Parathyroid adenoma (tissue), 2 donors: ENCODE results near the gene FUS.
"Not testable (repeated sequence)": the region's sequence is repeated elsewhere in the genome, so short reads cannot be mapped to it uniquely, and the experiment has no call there.

Experiments
- H2AFZ ChIP-seq: fragments of 300-600 bp; sonication (generic); one replicate; pipeline ENCODE4 v1.7.0; 2017; ENCODE audit warnings: antibody characterized with exemption, mild to moderate bottlenecking
- H3K27ac ChIP-seq: fragments of 300-600 bp; sonication (generic); one replicate; pipeline ENCODE4 v1.7.0; 2017
- H3K27me3 ChIP-seq: fragments of 300-600 bp; sonication (generic); one replicate; pipeline ENCODE4 v1.7.0; 2017; ENCODE audit warnings: low read length; ENCODE audit not compliant: control insufficient read depth, insufficient read depth
- H3K36me3 ChIP-seq: fragments of 300-600 bp; sonication (generic); one replicate; pipeline ENCODE4 v1.7.0; 2017; ENCODE audit warnings: low read length; ENCODE audit not compliant: control insufficient read depth, insufficient read depth
- H3K4me1 ChIP-seq: fragments of 300-600 bp; sonication (generic); one replicate; pipeline ENCODE4 v1.7.0; 2017; ENCODE audit warnings: control low read depth
- H3K4me2 ChIP-seq: fragments of 300-600 bp; sonication (generic); one replicate; pipeline ENCODE4 v1.7.0; 2017; ENCODE audit warnings: low read length
- H3K4me3 ChIP-seq: fragments of 300-600 bp; sonication (generic); one replicate; pipeline ENCODE4 v1.7.0; 2017; ENCODE audit warnings: low read depth, low read length
- H3K79me2 ChIP-seq: fragments of 300-600 bp; sonication (generic); one replicate; pipeline ENCODE4 v1.7.0; 2017; ENCODE audit warnings: control low read depth
- H3K9ac ChIP-seq: fragments of 300-600 bp; sonication (generic); one replicate; pipeline ENCODE4 v1.7.0; 2017; ENCODE audit warnings: mild to moderate bottlenecking
- H3K9me3 ChIP-seq: fragments of 300-600 bp; sonication (generic); one replicate; pipeline ENCODE4 v1.7.0; 2017; ENCODE audit warnings: low read length; ENCODE audit not compliant: control insufficient read depth
- CTCF ChIP-seq: fragments of 300-600 bp; sonication (generic); IDR thresholded peaks from one replicate; pipeline ENCODE4 v1.7.0; 2017; ENCODE audit warnings: antibody characterized with exemption, mild to moderate bottlenecking
- donor health status: primary hyperparathyroidism.

Gene FUS

GRCh38 chr16:31134625-31135534, 45.1 kb upstream of the FUS start:
- peak overlapping the region; percentile 80 for H2AFZ ChIP-seq
- H3K27ac ChIP-seq = peak overlapping the region; percentile 59
- H3K36me3 ChIP-seq = no peaks in the 10 kb centered on the region
- no peak for TF ChIP-seq CTCF
- peaks cover 4% of the 10 kb centered on the region for H3K79me2 ChIP-seq
- H3K9me3 ChIP-seq = no peaks in the 10 kb centered on the region
- peaks cover 41% of the 10 kb centered on the region for H3K4me1 ChIP-seq
- peak overlapping the region; percentile 83 for H3K9ac ChIP-seq
- peak overlapping the region; percentile 72 for H3K4me2 ChIP-seq
- H3K27me3 ChIP-seq = no peaks in the 10 kb centered on the region
- peak overlapping the region; percentile 68 for H3K4me3 ChIP-seq

- Histone ChIP-seq H3K36me3 (no peaks in the 10 kb centered on the region), H3K9me3 (no peaks in the 10 kb centered on the region), H3K79me2 (peaks cover 4% of the 10 kb centered on the region), H3K27me3 (no peaks in the 10 kb centered on the region), H3K4me1 (peaks cover 34% of the 10 kb centered on the region), H2AFZ (peak within 1 kb of the TSS; percentile 80), H3K4me3 (peak within 1 kb of the TSS; percentile 68), H3K4me2 (peak within 1 kb of the TSS; percentile 72), H3K9ac (peak within 1 kb of the TSS; percentile 83), H3K27ac (peak within 1 kb of the TSS; percentile 59)
- no peak for TF ChIP-seq CTCF
Observed at GRCh38 chr16:31135535-31136286, 44.2 kb upstream of the FUS start, which contains the start of gene PRSS8. Gene PRSS8, minus strand, starts transcription at chr16:31135727. Its CDS starts 229 bp downstream, at chr16:31135498.

GRCh38 chr16:31136287-31136662, 43.7 kb upstream of the FUS start:
- H3K9me3 ChIP-seq = no peaks in the 10 kb centered on the region
- no peak overlapping the region for H3K27ac ChIP-seq
- H3K4me2 ChIP-seq = no peak overlapping the region
- H3K9ac ChIP-seq = no peak overlapping the region
- TF ChIP-seq CTCF = no peak
- H2AFZ ChIP-seq = no peak overlapping the region
- H3K27me3 ChIP-seq = no peaks in the 10 kb centered on the region
- H3K4me3 ChIP-seq = no peak overlapping the region
- H3K36me3 ChIP-seq = no peaks in the 10 kb centered on the region
- peaks cover 30% of the 10 kb centered on the region for H3K4me1 ChIP-seq
- H3K79me2 ChIP-seq = peaks cover 4% of the 10 kb centered on the region

GRCh38 chr16:31136822-31137499, 43.0 kb upstream of the FUS start:
- peaks cover 35% of the 10 kb centered on the region for H3K4me1 ChIP-seq
- not testable (repeated sequence) for H3K9ac ChIP-seq, H2AFZ ChIP-seq, H3K9me3 ChIP-seq, H3K36me3 ChIP-seq, H3K79me2 ChIP-seq, H3K4me2 ChIP-seq, H3K27ac ChIP-seq, H3K4me3 ChIP-seq, H3K27me3 ChIP-seq
